ENCODE results near the gene DCTN4.

DNA sequence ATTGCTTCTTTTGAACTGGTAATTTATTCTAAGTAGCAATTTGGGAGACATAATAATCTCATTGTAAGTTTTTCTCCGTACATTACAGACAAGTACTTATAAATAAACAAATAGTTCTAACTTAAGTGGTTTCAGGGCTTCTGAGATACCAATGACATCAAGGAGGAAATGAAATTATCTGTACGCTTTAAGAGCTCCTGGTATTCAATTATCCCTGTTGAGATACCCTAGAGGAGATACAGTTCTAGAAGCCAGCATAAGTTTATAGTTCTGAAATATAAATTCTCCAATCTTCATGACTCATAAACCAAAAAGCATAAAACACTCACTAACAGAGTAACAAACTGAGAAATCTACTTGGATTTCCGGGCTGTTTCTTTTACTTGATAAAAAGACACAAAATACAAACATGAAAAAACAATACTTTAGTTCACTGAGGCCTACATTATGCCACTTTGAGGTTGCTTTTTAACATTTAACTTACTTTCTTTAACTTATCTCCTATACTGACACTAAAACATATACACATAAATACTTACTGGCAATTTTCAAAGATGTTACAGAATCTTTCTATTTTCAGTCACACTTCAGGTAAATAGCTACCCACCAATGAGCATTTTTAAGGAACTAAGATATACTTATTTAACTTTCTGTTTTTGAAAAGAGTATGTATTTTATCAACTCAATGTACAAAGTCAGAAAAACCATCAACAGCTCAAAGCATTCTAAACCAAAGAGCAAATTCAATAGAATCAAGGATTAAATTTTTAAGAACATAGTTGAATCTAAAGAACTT, 7.5 kb downstream of the DCTN4 start:
- TF ChIP-seq, protein P1, sequence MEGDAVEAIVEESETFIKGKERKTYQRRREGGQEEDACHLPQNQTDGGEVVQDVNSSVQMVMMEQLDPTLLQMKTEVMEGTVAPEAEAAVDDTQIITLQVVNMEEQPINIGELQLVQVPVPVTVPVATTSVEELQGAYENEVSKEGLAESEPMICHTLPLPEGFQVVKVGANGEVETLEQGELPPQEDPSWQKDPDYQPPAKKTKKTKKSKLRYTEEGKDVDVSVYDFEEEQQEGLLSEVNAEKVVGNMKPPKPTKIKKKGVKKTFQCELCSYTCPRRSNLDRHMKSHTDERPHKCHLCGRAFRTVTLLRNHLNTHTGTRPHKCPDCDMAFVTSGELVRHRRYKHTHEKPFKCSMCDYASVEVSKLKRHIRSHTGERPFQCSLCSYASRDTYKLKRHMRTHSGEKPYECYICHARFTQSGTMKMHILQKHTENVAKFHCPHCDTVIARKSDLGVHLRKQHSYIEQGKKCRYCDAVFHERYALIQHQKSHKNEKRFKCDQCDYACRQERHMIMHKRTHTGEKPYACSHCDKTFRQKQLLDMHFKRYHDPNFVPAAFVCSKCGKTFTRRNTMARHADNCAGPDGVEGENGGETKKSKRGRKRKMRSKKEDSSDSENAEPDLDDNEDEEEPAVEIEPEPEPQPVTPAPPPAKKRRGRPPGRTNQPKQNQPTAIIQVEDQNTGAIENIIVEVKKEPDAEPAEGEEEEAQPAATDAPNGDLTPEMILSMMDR (IDR thresholded peaks at IDR 0.05) = no peak
- no peak for TF ChIP-seq ZFX (IDR thresholded peaks at IDR 0.05; ENCODE audit: borderline replicate concordance)
